Activated CD8-positive, alpha-beta memory T cell treated with anti-CD3 and anti-CD28 coated beads, Interleukin-2, amount 10 ng/mL, durations not matched to agents 7 days and 5 days (primary cell): Measurements from ENCODE around the gene MAPKAPK5. TPM values are rescaled to one million over a fixed set of nuclear protein-coding genes. Genes with fewer than 3 reads are reported as not detected.
"Not testable (repeated sequence)": the region's sequence is repeated elsewhere in the genome, so short reads cannot be mapped to it uniquely, and the experiment has no call there.

Source experiments
- ATAC-seq: fragments of 150-1000 bp; cut with Tn5 transposase; one replicate; pipeline ENCODE4 v1.10.0; 2021; ENCODE audit warnings: moderate library complexity
- CTCF ChIA-PET: fragments of 350-600 bp; sonication (Branson Sonifier 250); formaldehyde crosslinking; loops from one replicate; lab custom pipeline; 2021; ENCODE audit warnings: antibody characterized with exemption; lab: Charles Lee
- DNase-seq: peaks from one replicate; pipeline ENCODE4 v3.0.0-alpha.2; 2020
- H3K27ac Mint-ChIP-seq: one replicate; pipeline ENCODE4 v1.8.0; 2021; ENCODE audit warnings: mild to moderate bottlenecking, mixed read lengths
- H3K27me3 Mint-ChIP-seq: one replicate; pipeline ENCODE4 v1.8.0; 2021; ENCODE audit warnings: mixed read lengths
- H3K36me3 Mint-ChIP-seq: one replicate; pipeline ENCODE4 v1.8.0; 2021; ENCODE audit warnings: mild to moderate bottlenecking, mixed read lengths
- H3K4me1 Mint-ChIP-seq: one replicate; pipeline ENCODE4 v1.8.0; 2021; ENCODE audit warnings: mixed read lengths
- H3K4me3 Mint-ChIP-seq: one replicate; pipeline ENCODE4 v1.8.0; 2021; ENCODE audit warnings: mild to moderate bottlenecking, moderate library complexity, mixed read lengths
- H3K9me3 Mint-ChIP-seq: one replicate; pipeline ENCODE4 v1.8.0; 2022; ENCODE audit warnings: low read depth, mixed read lengths
- total RNA-seq, 2 experiments: library from RNA; stranded (reverse); gene quantifications; one replicate each; pipeline ENCODE4 v1.2.3, GENCODE V29; 2021

The MAPKAPK5 gene
- total RNA-seq, 2 experiments from 2014 or later: 48.1 to 49.6 TPM

- not testable (repeated sequence) for H3K4me3 Mint-ChIP-seq, H3K9me3 Mint-ChIP-seq, DNase-seq, H3K27ac Mint-ChIP-seq, H3K27me3 Mint-ChIP-seq, ATAC-seq
- peaks cover 19% of the 10 kb centered on the region for H3K36me3 Mint-ChIP-seq
- CTCF ChIA-PET: interaction anchor here (0.9 kb wide), 1 partner anchor 23 kb away, joined by 3 read pairs; no protein-coding TSS in a partner anchor
- peaks cover 23% of the 10 kb centered on the region for H3K4me1 Mint-ChIP-seq
These were observed 6.4 kb upstream of the MAPKAPK5 start for GRCh38 chr12:111835531-111836181.

- Mint-ChIP-seq H3K36me3 (peaks cover 25% of the 10 kb centered on the region), H3K27ac (no peak overlapping the region), H3K9me3 (no peaks in the 10 kb centered on the region), H3K27me3 (peaks cover 3% of the 10 kb centered on the region), H3K4me3 (no peak overlapping the region), H3K4me1 (peaks cover 36% of the 10 kb centered on the region)
- ATAC-seq: no peak
- CTCF ChIA-PET: no interaction called here
- DNase-seq: no peak
These were observed 3.7 kb upstream of the MAPKAPK5 start for GRCh38 chr12:111838353-111838752.

GRCh38 chr12:111840807-111841206 is 1.2 kb upstream of the MAPKAPK5 start:
- ATAC-seq: no peak
- Mint-ChIP-seq H3K36me3 (peaks cover 30% of the 10 kb centered on the region), H3K27ac (peak overlapping the region; percentile 94), H3K27me3 (no peaks in the 10 kb centered on the region), H3K9me3 (no peaks in the 10 kb centered on the region), H3K4me1 (peaks cover 45% of the 10 kb centered on the region), H3K4me3 (peak overlapping the region; percentile 97)
- no peak for DNase-seq
- CTCF ChIA-PET: interaction anchor here (1.0 to 2.1 kb wide), 2 partner anchors 14 to 28 kb away, joined by 3 to 12 read pairs; no protein-coding TSS in a partner anchor

- no peak for ATAC-seq
- Mint-ChIP-seq H3K27ac (peak overlapping the region; percentile 94), H3K4me3 (peak overlapping the region; percentile 97), H3K9me3 (no peaks in the 10 kb centered on the region), H3K27me3 (no peaks in the 10 kb centered on the region), H3K36me3 (peaks cover 33% of the 10 kb centered on the region), H3K4me1 (peaks cover 48% of the 10 kb centered on the region)
- no peak for DNase-seq
- CTCF ChIA-PET: interaction anchor here (0.5 to 2.1 kb wide), 5 partner anchors 15 to 546 kb away, joined by 3 to 12 read pairs (median 5); partner anchors contain the start of gene ERP29
These were observed 735 bp upstream of the MAPKAPK5 start for GRCh38 chr12:111841236-111841749.

- Mint-ChIP-seq H3K4me1 (peaks cover 56% of the 10 kb centered on the region), H3K36me3 (peaks cover 40% of the 10 kb centered on the region), H3K27ac (peak overlapping the region; percentile 95), H3K9me3 (no peaks in the 10 kb centered on the region), H3K27me3 (no peaks in the 10 kb centered on the region), H3K4me3 (peak overlapping the region; percentile 96)
- DNase-seq: peak; percentile 53
- ATAC-seq: peak; percentile 20
- CTCF ChIA-PET: interaction anchor here (1.0 to 2.1 kb wide), 4 partner anchors 30 to 568 kb away, joined by 3 to 12 read pairs (median 4); partner anchors contain the start of gene ERP29
These were observed 748 bp downstream of the MAPKAPK5 start for GRCh38 chr12:111842556-111843396.

GRCh38 chr12:111846016-111846415 is 4.0 kb downstream of the MAPKAPK5 start:
- no peaks in the 10 kb centered on the region for H3K27me3 Mint-ChIP-seq
- peaks cover 40% of the 10 kb centered on the region for H3K4me1 Mint-ChIP-seq
- ATAC-seq (no peak), DNase-seq (no peak)
- H3K27ac Mint-ChIP-seq: no peak overlapping the region
- H3K9me3 Mint-ChIP-seq: peaks cover 3% of the 10 kb centered on the region
- H3K36me3 Mint-ChIP-seq: peaks cover 36% of the 10 kb centered on the region
- no peak overlapping the region for H3K4me3 Mint-ChIP-seq
- CTCF ChIA-PET: interaction anchor here (0.7 kb wide), 1 partner anchor 20 kb away, joined by 3 read pairs; no protein-coding TSS in a partner anchor

GRCh38 chr12:111850526-111850925 is 8.5 kb downstream of the MAPKAPK5 start:
- Mint-ChIP-seq H3K4me1 (peaks cover 19% of the 10 kb centered on the region), H3K27me3 (no peaks in the 10 kb centered on the region), H3K36me3 (peaks cover 41% of the 10 kb centered on the region), H3K9me3 (peaks cover 3% of the 10 kb centered on the region), H3K4me3 (no peak overlapping the region), H3K27ac (no peak overlapping the region)
- CTCF ChIA-PET: interaction anchor here (0.6 to 1.2 kb wide), 3 partner anchors 37 to 223 kb away, joined by 3 read pairs; no protein-coding TSS in a partner anchor
- no peak for ATAC-seq
- DNase-seq: no peak

GRCh38 chr12:111858186-111858585 is 16.2 kb downstream of the MAPKAPK5 start:
- Mint-ChIP-seq H3K36me3 (peaks cover 20% of the 10 kb centered on the region), H3K27me3 (no peaks in the 10 kb centered on the region), H3K4me3 (no peak overlapping the region), H3K9me3 (no peaks in the 10 kb centered on the region), H3K27ac (no peak overlapping the region), H3K4me1 (peaks cover 10% of the 10 kb centered on the region)
- CTCF ChIA-PET: no interaction called here
- DNase-seq (no peak), ATAC-seq (no peak)

GRCh38 chr12:111858778-111859177 is 16.8 kb downstream of the MAPKAPK5 start:
- DNase-seq (no peak), ATAC-seq (no peak)
- no peak overlapping the region for H3K4me3 Mint-ChIP-seq
- no peaks in the 10 kb centered on the region for H3K27me3 Mint-ChIP-seq
- peaks cover 10% of the 10 kb centered on the region for H3K4me1 Mint-ChIP-seq
- peaks cover 20% of the 10 kb centered on the region for H3K36me3 Mint-ChIP-seq
- H3K27ac Mint-ChIP-seq: no peak overlapping the region
- CTCF ChIA-PET: no interaction called here
- no peaks in the 10 kb centered on the region for H3K9me3 Mint-ChIP-seq

GRCh38 chr12:111864913-111865312 is 22.9 kb downstream of the MAPKAPK5 start:
- DNase-seq: no peak
- CTCF ChIA-PET: no interaction called here
- Mint-ChIP-seq H3K4me1 (peaks cover 2% of the 10 kb centered on the region), H3K4me3 (no peak overlapping the region), H3K27ac (no peak overlapping the region), H3K27me3 (no peaks in the 10 kb centered on the region), H3K36me3 (peaks cover 20% of the 10 kb centered on the region), H3K9me3 (no peaks in the 10 kb centered on the region)
- no peak for ATAC-seq

GRCh38 chr12:111867531-111867930 is 25.5 kb downstream of the MAPKAPK5 start:
- Mint-ChIP-seq H3K27me3 (no peaks in the 10 kb centered on the region), H3K4me3 (no peak overlapping the region), H3K36me3 (peaks cover 41% of the 10 kb centered on the region), H3K27ac (no peak overlapping the region), H3K4me1 (no peaks in the 10 kb centered on the region), H3K9me3 (no peaks in the 10 kb centered on the region)
- ATAC-seq (no peak), DNase-seq (no peak)
- CTCF ChIA-PET: no interaction called here

GRCh38 chr12:111868676-111869588 is 26.9 kb downstream of the MAPKAPK5 start:
- Mint-ChIP-seq H3K36me3 (peaks cover 42% of the 10 kb centered on the region), H3K27ac (no peak overlapping the region), H3K4me1 (no peaks in the 10 kb centered on the region), H3K9me3 (no peaks in the 10 kb centered on the region), H3K27me3 (no peaks in the 10 kb centered on the region), H3K4me3 (no peak overlapping the region)
- DNase-seq: no peak
- no peak for ATAC-seq
- CTCF ChIA-PET: interaction anchor here (1.5 kb wide), 1 partner anchor 17 kb away, joined by 3 read pairs; no protein-coding TSS in a partner anchor
